K562 (cell line): ENCODE results near the gene TIPARP. TPM values are rescaled to one million over a fixed set of nuclear protein-coding genes. Genes with fewer than 3 reads are reported as not detected.

Experiments
- ATAC-seq: fragments of 200-7000 bp; cut with Tn5 transposase; 3 replicates; pipeline ENCODE4 v1.9.1; 2020; ENCODE audit warnings: moderate library complexity
- BruUV-seq: library from RNA; stranded (reverse); fragments of 400-500 nt; replicated peaks from 2 replicates; lab custom pipeline; 2021; lab: Mats Ljungman, UMichigan
- CTCF ChIA-PET: fragments of 300-600 bp; formaldehyde crosslinking; extraction: SDS; loops from one replicate; lab custom pipeline; 2021; ENCODE audit warnings: low intra/inter-chr PET ratio; lab: Yijun Ruan, JAX
- POLR2A ChIA-PET: fragments of 300-600, 350-650 bp; sonication (Branson Sonifier 250); formaldehyde crosslinking; extraction: SDS; loops from one replicate; lab custom pipeline; 2021; ENCODE audit warnings: antibody characterized with exemption, inconsistent platforms; lab: Yijun Ruan, JAX
- DNase-seq, 4 experiments: peaks; one replicate each; pipeline versions ENCODE4 v3.0.0 to v3.0.0-alpha.2; 2011 to 2018; ENCODE audit warnings: low spot score in 3 of 4, mixed read lengths in 3 of 4; ENCODE audit errors: extremely low read depth in 1 of 4
- FAIRE-seq: peaks from 2 replicates; lab custom pipeline; 2011; peaks lifted over from hg19 to GRCh38; lab: Jason Lieb, UNC
- H2AFZ ChIP-seq: 2 replicates; pipeline ENCODE4 v1.6.0; 2011; ENCODE audit warnings: low read depth, low read length, control low read depth, inconsistent platforms
- H3K27ac ChIP-seq: fragments of 200-600 bp; 3 replicates; pipeline ENCODE4 v1.8.0; 2011; ENCODE audit warnings: low read depth, mild to moderate bottlenecking, control low read depth, inconsistent platforms, low read length, moderate library complexity, mixed read lengths; ENCODE audit errors: extremely low read depth
- H3K27me3 ChIP-seq, 2 experiments: fragments of 300-600 bp in 1 of 2; 2 replicates in 1 of 2; 3 replicates in 1 of 2; pipeline versions ENCODE4 v1.6.0 to v1.8.0; 2011; ENCODE audit warnings: inconsistent platforms in 2 of 2, low read length in 2 of 2, mild to moderate bottlenecking in 1 of 2, mixed read lengths in 1 of 2, moderate library complexity in 1 of 2; ENCODE audit not compliant: control insufficient read depth in 2 of 2, insufficient read depth in 2 of 2
- H3K36me3 ChIP-seq: fragments of 300-600 bp; 3 replicates; pipeline ENCODE4 v1.8.0; 2011; ENCODE audit warnings: mild to moderate bottlenecking, low read length, inconsistent platforms; ENCODE audit not compliant: control insufficient read depth, insufficient read depth
- H3K4me1 ChIP-seq, 2 experiments: fragments of 200-600 bp in 1 of 2; replicated peaks in 1 of 2; 2 replicates in 1 of 2; 3 replicates in 1 of 2; pipeline versions ENCODE4 v1.5.1 to v1.8.0; 2011; ENCODE audit warnings: inconsistent platforms in 2 of 2, low read length in 2 of 2, mild to moderate bottlenecking in 1 of 2, mixed read lengths in 1 of 2, moderate library complexity in 1 of 2; ENCODE audit not compliant: control insufficient read depth in 2 of 2, insufficient read depth in 2 of 2
- H3K4me2 ChIP-seq: 2 replicates; pipeline ENCODE4 v1.6.1; 2011; ENCODE audit warnings: low read length, control low read depth, inconsistent platforms, mixed read lengths; ENCODE audit not compliant: insufficient read depth
- H3K4me3 ChIP-seq: fragments of 200-600 bp; sonication (generic), shearing (Covaris generic); 2 replicates; pipeline ENCODE4 v1.5.1; 2016; ENCODE audit warnings: control low read depth, inconsistent platforms
- H3K79me2 ChIP-seq: fragments of 200-600 bp; 3 replicates; pipeline ENCODE4 v1.8.0; 2011; ENCODE audit warnings: low read length, inconsistent platforms; ENCODE audit not compliant: control insufficient read depth, insufficient read depth
- H3K9ac ChIP-seq, 2 experiments: 2 replicates each; pipeline versions ENCODE4 v1.6.0 to v1.6.1; 2011; ENCODE audit warnings: low read depth in 2 of 2, low read length in 2 of 2, control low read depth in 1 of 2, inconsistent platforms in 1 of 2, mild to moderate bottlenecking in 1 of 2, mixed read lengths in 1 of 2; ENCODE audit not compliant: insufficient read depth in 1 of 2
- H3K9me1 ChIP-seq: one replicate; pipeline ENCODE4 v1.6.0; 2011; ENCODE audit warnings: inconsistent platforms, mild to moderate bottlenecking, low read length, moderate library complexity; ENCODE audit not compliant: control insufficient read depth, insufficient read depth
- H3K9me3 ChIP-seq: replicated peaks from 2 replicates; pipeline ENCODE4 v1.5.1; 2011; ENCODE audit warnings: low read depth, low read length, inconsistent platforms; ENCODE audit not compliant: control insufficient read depth, insufficient read depth
- H4K20me1 ChIP-seq: replicated peaks from 2 replicates; pipeline ENCODE4 v1.6.1; 2011; ENCODE audit warnings: low read length, inconsistent platforms, mixed read lengths; ENCODE audit not compliant: control insufficient read depth, insufficient read depth
- DDX20 ChIP-seq: fragments of 450-650 bp; IDR thresholded peaks from 2 replicates; pipeline ENCODE4 v1.6.1; 2016; ENCODE audit warnings: missing genetic modification characterization, low read depth, mild to moderate bottlenecking, missing compliant biosample characterization, moderate library complexity
- EWSR1 ChIP-seq: fragments of 450-650 bp; IDR thresholded peaks from 2 replicates; pipeline ENCODE4 v1.6.1; 2018; ENCODE audit warnings: borderline replicate concordance, mild to moderate bottlenecking, low read depth, moderate library complexity; ENCODE audit not compliant: partially characterized antibody
- FOXM1 ChIP-seq, 2 experiments: fragments of 450-650 bp in 1 of 2; sonication (generic) in 1 of 2; formaldehyde crosslinking in 1 of 2; IDR thresholded peaks; 2 replicates each; pipeline versions ENCODE4 v1.6.1 to v1.9.0; 2017 to 2022; ENCODE audit warnings: low read depth in 2 of 2, mild to moderate bottlenecking in 2 of 2, missing genetic modification reagents in 1 of 2, moderate library complexity in 1 of 2
- GATAD2B ChIP-seq: fragments of 450-650 bp; IDR thresholded peaks from 2 replicates; pipeline ENCODE4 v1.6.1; 2017; ENCODE audit warnings: mild to moderate bottlenecking, borderline replicate concordance
- NFE2L1 ChIP-seq: fragments of 450-650 bp; IDR thresholded peaks from 2 replicates; pipeline ENCODE4 v1.6.1; 2016; ENCODE audit warnings: missing genetic modification characterization, low read depth, mild to moderate bottlenecking, missing compliant biosample characterization, moderate library complexity, borderline replicate concordance
- NFIX ChIP-seq: fragments of 250-450 bp; sonication (Bioruptor Pico); IDR thresholded peaks from 2 replicates; pipeline ENCODE4 v1.4.0; 2020; ENCODE audit warnings: low read depth, mild to moderate bottlenecking, moderate library complexity
- NR2C1 ChIP-seq, 2 experiments: fragments of 450-650 bp; IDR thresholded peaks; 2 replicates each; pipeline ENCODE4 v1.6.1; 2017; ENCODE audit warnings: mild to moderate bottlenecking in 2 of 2, antibody characterized with exemption in 1 of 2, inconsistent platforms in 1 of 2, missing compliant biosample characterization in 1 of 2, missing genetic modification characterization in 1 of 2
- POLR2G ChIP-seq: fragments of 200-400 bp; formaldehyde crosslinking; IDR thresholded peaks from 2 replicates; pipeline ENCODE4 v1.6.1; 2017; ENCODE audit warnings: low read depth, mild to moderate bottlenecking, antibody characterized with exemption, low read length, moderate library complexity
- TAF9B ChIP-seq: fragments of 450-650 bp; IDR thresholded peaks from 2 replicates; pipeline ENCODE4 v1.6.1; 2018; ENCODE audit warnings: mild to moderate bottlenecking; ENCODE audit not compliant: partially characterized antibody
- TCFL5 ChIP-seq: fragments of 250-450 bp; sonication (Bioruptor Pico); conservative IDR thresholded peaks from 2 replicates; pipeline ENCODE4 v1.6.1; 2021; ENCODE audit warnings: mild to moderate bottlenecking, moderate library complexity, matching md5 sums
- ZNF41 ChIP-seq: fragments of 250-450 bp; sonication (Bioruptor Pico); conservative IDR thresholded peaks from 2 replicates; pipeline ENCODE4 v1.4.0; 2020; ENCODE audit warnings: mild to moderate bottlenecking
- WGBS: fragments of 100-300 bp; shearing (Covaris generic); methylation state at CpG from one replicate; pipeline ENCODE4 v1.1.6; 2016; ENCODE audit warnings: low coverage, mixed read lengths; ENCODE audit not compliant: insufficient coverage; ENCODE audit errors: missing lambda C conversion rate; 5-methylcytosine and 5-hydroxymethylcytosine counted together
- in situ Hi-C: fragments of 300-500 bp; cut with MboI; formaldehyde crosslinking; loops from 4 replicates; pipeline ENCODE4 v1.15.0; 2018; ENCODE audit warnings: inconsistent platforms, mixed read lengths
- intact Hi-C: fragments of 100-400 bp; cut with micrococcal nuclease; formaldehyde crosslinking; loops from 2 replicates; pipeline ENCODE4 v1.14.2; 2022
- polyA plus RNA-seq, 8 experiments: library from polyadenylated mRNA; depleted of rRNA in 4 of 8; stranded (reverse) in 5 of 8; unstranded in 3 of 8; fragments of >200 nt; fragmentation: Nextera tagmentation in 2 of 8; fragmentation: Illumina TruSeq in 1 of 8; extraction: Ambion mirVana in 2 of 8; extraction: Trizol in 1 of 8; gene quantifications; 2 replicates each; pipeline versions ENCODE4 v1.2.1 to v1.2.3, GENCODE V29; 2011 to 2014; ENCODE audit warnings: inconsistent platforms in 1 of 8, missing spikeins in 1 of 8
- total RNA-seq, 7 experiments: library from RNA; depleted of rRNA in 6 of 7; stranded (reverse); fragments of >200 nt in 6 of 7; fragmentation: Illumina TruSeq in 2 of 7; extraction: Trizol in 2 of 7; gene quantifications; 2 replicates each; pipeline versions ENCODE4 v1.2.1 to v1.2.3, GENCODE V29; 2011 to 2021; ENCODE audit warnings: low replicate concordance in 1 of 7
- TF ChIP-seq, protein P1 (sequence below): sonication (generic); formaldehyde crosslinking; IDR thresholded peaks from 2 replicates; pipeline ENCODE4 v1.8.0; 2022; ENCODE audit warnings: missing genetic modification reagents, mild to moderate bottlenecking, borderline replicate concordance
- TF ChIP-seq, protein P2 (sequence below): fragments of 250-450 bp; sonication (Bioruptor Pico); IDR thresholded peaks from 2 replicates; pipeline ENCODE4 v1.8.0; 2022; ENCODE audit warnings: inconsistent platforms

TIPARP gene
- total and polyA plus RNA-seq, 9 of the 15 experiments (the other 6 are each of a cell fraction or from before 2014, with no cell fraction given): 2.4 to 29.4 (median 15.1) TPM

DNA sequence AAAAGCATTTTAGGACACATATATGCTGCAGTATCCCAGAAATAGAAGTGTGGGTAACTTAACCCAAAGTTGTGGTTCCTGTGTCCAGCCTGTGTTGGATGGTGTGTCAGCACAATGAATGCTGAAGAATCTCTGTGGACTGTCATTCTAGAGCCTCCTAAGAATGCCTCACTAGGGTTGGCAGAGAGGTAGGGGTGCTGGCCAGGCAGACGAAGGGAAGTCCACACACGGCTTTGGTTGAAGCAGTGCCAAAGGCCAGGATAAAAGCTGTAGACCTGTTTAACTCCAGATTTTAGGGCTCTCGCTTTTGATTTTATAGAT, 43.7 kb upstream of the TIPARP start:
- WGBS: 46% methylated on average over 3 of the region's 3 CpGs
- no peaks in the 10 kb centered on the region; a peak in 1 of 5 replicates for H3K27me3 ChIP-seq
- no peak overlapping the region for H3K4me3 ChIP-seq
- ChIA-PET POLR2A (interaction anchor here (2.0 kb wide), 1 partner anchor 26 kb away, joined by 6 read pairs; no protein-coding TSS in a partner anchor), CTCF (no interaction called here)
- H3K79me2 ChIP-seq: no peaks in the 10 kb centered on the region
- ATAC-seq (no peak), FAIRE-seq (no peak), DNase-seq (no peak)
- no peak overlapping the region for H3K4me2 ChIP-seq
- H4K20me1 ChIP-seq: no peaks in the 10 kb centered on the region
- peaks cover 0 to 7% of the 10 kb centered on the region in 2 experiments; a peak in 2 of 5 replicates for H3K4me1 ChIP-seq
- H2AFZ ChIP-seq: no peak overlapping the region
- no TSS peak for BruUV-seq
- TF ChIP-seq DDX20 (tag) (no peak), FOXM1 (IDR thresholded peaks at IDR 0.05; ENCODE audit: low read depth) (no peak), FOXM1 (CRISPR knock-in tag; IDR thresholded peaks at IDR 0.05; ENCODE audit: low read depth) (no peak), NFE2L1 (tag) (no peak), NR2C1 (IDR thresholded peaks at IDR 0.05) (no peak), NR2C1 (tag; IDR thresholded peaks at IDR 0.05) (no peak), NFIX (CRISPR knock-in tag) (no peak), EWSR1 (no peak), TAF9B (no peak), ZNF41 (no peak), POLR2G (no peak), TCFL5 (no peak), GATAD2B (no peak)
- TF ChIP-seq, protein P1, sequence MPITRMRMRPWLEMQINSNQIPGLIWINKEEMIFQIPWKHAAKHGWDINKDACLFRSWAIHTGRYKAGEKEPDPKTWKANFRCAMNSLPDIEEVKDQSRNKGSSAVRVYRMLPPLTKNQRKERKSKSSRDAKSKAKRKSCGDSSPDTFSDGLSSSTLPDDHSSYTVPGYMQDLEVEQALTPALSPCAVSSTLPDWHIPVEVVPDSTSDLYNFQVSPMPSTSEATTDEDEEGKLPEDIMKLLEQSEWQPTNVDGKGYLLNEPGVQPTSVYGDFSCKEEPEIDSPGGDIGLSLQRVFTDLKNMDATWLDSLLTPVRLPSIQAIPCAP (CRISPR knock-in tag): no peak
- TF ChIP-seq, protein P2, sequence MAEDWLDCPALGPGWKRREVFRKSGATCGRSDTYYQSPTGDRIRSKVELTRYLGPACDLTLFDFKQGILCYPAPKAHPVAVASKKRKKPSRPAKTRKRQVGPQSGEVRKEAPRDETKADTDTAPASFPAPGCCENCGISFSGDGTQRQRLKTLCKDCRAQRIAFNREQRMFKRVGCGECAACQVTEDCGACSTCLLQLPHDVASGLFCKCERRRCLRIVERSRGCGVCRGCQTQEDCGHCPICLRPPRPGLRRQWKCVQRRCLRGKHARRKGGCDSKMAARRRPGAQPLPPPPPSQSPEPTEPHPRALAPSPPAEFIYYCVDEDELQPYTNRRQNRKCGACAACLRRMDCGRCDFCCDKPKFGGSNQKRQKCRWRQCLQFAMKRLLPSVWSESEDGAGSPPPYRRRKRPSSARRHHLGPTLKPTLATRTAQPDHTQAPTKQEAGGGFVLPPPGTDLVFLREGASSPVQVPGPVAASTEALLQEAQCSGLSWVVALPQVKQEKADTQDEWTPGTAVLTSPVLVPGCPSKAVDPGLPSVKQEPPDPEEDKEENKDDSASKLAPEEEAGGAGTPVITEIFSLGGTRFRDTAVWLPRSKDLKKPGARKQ (CRISPR knock-in tag): no peak
- H3K9me1 ChIP-seq: no peaks in the 10 kb centered on the region
- in situ Hi-C loops (no loop called here), intact Hi-C loops (no loop called here)
- no peaks in the 10 kb centered on the region for H3K9me3 ChIP-seq
- no peaks in the 10 kb centered on the region for H3K36me3 ChIP-seq
- H3K9ac ChIP-seq: no peak overlapping the region
- H3K27ac ChIP-seq: no peak overlapping the region
